A204.1 (cell line): ENCODE measurements around the gene XIRP2.
"Not testable (repeated sequence)": the region's sequence is repeated elsewhere in the genome, so short reads cannot be mapped to it uniquely, and the experiment has no call there.

Experiments
- FAIRE-seq: peaks from 2 replicates; lab custom pipeline; 2012; peaks lifted over from hg19 to GRCh38; lab: Jason Lieb, UNC

The XIRP2 gene

GRCh38 chr2:167196461-167197252 lies 308.4 kb downstream of the XIRP2 start:
- no peak for FAIRE-seq

- no peak for FAIRE-seq
These were observed 309.7 kb downstream of the XIRP2 start for GRCh38 chr2:167198009-167198408.

- no peak for FAIRE-seq
These were observed 310.3 kb downstream of the XIRP2 start for GRCh38 chr2:167198576-167198975.

- FAIRE-seq: no peak
These were observed 311.7 kb downstream of the XIRP2 start for GRCh38 chr2:167200019-167200418.

- no peak for FAIRE-seq
These were observed 321.5 kb downstream of the XIRP2 start for GRCh38 chr2:167209784-167210183.

- peak; percentile 63 for FAIRE-seq
These were observed 323.9 kb downstream of the XIRP2 start for GRCh38 chr2:167212014-167212648.

- FAIRE-seq: no peak
These were observed 327.3 kb downstream of the XIRP2 start for GRCh38 chr2:167215595-167215994.

GRCh38 chr2:167237478-167237877 lies 349.2 kb downstream of the XIRP2 start:
- no peak for FAIRE-seq

- no peak for FAIRE-seq
These were observed 352.4 kb downstream of the XIRP2 start for GRCh38 chr2:167240671-167241070.

- no peak for FAIRE-seq
These were observed 360.9 kb downstream of the XIRP2 start for GRCh38 chr2:167249197-167249596.

- FAIRE-seq: no peak
These were observed 364.7 kb downstream of the XIRP2 start for GRCh38 chr2:167253025-167253424.

GRCh38 chr2:167254721-167255120 lies 366.4 kb downstream of the XIRP2 start:
- FAIRE-seq: no peak

- FAIRE-seq: no peak
These were observed 370.4 kb downstream of the XIRP2 start for GRCh38 chr2:167258712-167259111.

GRCh38 chr2:167264380-167264779 lies 376.1 kb downstream of the XIRP2 start:
- no peak for FAIRE-seq

- no peak for FAIRE-seq
These were observed 376.7 kb downstream of the XIRP2 start for GRCh38 chr2:167265004-167265403.

- FAIRE-seq: no peak
These were observed 377.4 kb downstream of the XIRP2 start for GRCh38 chr2:167265722-167266121.

GRCh38 chr2:167268245-167268644 lies 380.0 kb downstream of the XIRP2 start:
- not testable (repeated sequence) for FAIRE-seq

- no peak for FAIRE-seq
These were observed 383.7 kb downstream of the XIRP2 start for GRCh38 chr2:167271932-167272331.

- no peak for FAIRE-seq
These were observed 386.8 kb downstream of the XIRP2 start for GRCh38 chr2:167275046-167275445.

GRCh38 chr2:167279810-167280209 lies 391.5 kb downstream of the XIRP2 start:
- FAIRE-seq: no peak

GRCh38 chr2:167287212-167287611 lies 398.9 kb downstream of the XIRP2 start:
- FAIRE-seq: no peak

- no peak for FAIRE-seq
These were observed 401.6 kb downstream of the XIRP2 start for GRCh38 chr2:167289651-167290410.
